Mucosa of gallbladder (tissue), 1 donor: Measurements from ENCODE around the gene MBD3L1. TPM values are rescaled to one million over a fixed set of nuclear protein-coding genes. Genes with fewer than 3 reads are reported as not detected.

Source experiments
- DNase-seq: peaks from one replicate; pipeline ENCODE4 v3.0.0-alpha.2; 2020; ENCODE audit warnings: low spot score
- total RNA-seq: library from RNA; stranded (reverse); gene quantifications from one replicate; pipeline ENCODE4 v1.2.1, GENCODE V29; 2021
- donor health status: DM: no; HTN: no; CAD: no.

MBD3L1 gene
- total RNA-seq, 1 donor from 2014 or later = not detected

GRCh38 chr19:8880868-8881488, 48.8 kb downstream of the MBD3L1 start:
- no peak for DNase-seq

DNA sequence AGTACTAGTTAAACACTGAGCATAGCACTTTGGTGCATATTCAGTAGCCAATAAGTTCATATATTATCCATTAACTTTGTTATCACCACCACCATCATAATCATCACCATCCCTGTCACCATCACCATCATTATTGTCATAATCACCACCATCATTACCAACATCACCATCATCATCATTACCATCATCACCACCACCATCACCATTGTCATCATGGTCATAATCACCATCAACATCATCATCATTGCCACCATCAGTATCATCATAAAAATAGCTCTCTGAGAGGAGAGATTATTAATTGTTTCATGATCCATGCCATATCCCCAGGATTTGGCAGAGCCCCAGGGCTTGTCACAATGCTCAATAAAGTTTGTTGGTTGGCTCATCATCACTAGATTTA, 49.3 kb downstream of the MBD3L1 start:
- DNase-seq = no peak

DNA sequence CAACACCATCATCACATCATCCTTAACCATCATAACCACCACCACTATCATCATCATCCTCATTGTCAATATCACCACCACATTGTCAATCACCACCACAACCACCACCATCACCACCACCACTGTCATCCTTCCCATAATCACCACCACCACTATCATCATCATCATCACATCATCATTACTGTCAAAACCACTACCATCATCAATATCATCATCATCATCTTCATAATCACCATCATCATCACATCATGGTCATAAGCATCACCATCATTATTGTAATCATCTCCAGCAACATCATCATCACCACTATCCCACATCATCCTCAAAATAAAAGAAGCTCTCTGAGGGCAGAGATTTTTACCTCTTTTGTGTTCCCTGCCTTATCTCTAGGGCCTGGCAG, 52.2 kb downstream of the MBD3L1 start:
- DNase-seq = no peak

GRCh38 chr19:8887364-8887763, 55.2 kb downstream of the MBD3L1 start:
- DNase-seq = no peak

DNA sequence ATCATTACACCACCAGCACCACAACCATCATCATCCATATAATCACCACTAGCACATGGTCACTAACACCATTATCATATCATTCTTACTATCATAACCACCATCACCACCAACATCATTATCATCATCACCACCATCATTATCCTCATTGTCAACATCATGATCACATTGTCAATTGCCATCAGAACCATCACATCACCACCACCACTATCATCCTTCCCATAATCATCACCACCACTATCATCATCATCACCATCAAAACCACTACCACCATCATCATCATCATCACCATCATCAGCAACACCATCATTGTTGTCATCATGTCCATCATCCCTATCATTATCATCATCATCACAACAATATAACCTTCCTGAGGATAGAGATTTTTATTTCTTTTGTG, 58.1 kb downstream of the MBD3L1 start:
- DNase-seq = no peak

Other genes starting within 250 kb of the MBD3L1 start
- gene ADAMTS10, start 221.7 kb upstream of the MBD3L1 start, total RNA-seq = 32.6 TPM
- gene NFILZ, start 201.7 kb upstream of the MBD3L1 start, total RNA-seq = not detected
- not detected for gene ACTL9, start 133.6 kb upstream of the MBD3L1 start, total RNA-seq
- gene OR2Z1, start 110.7 kb upstream of the MBD3L1 start, total RNA-seq = not detected
- 27.9 TPM for gene ZNF558, start 73 bp upstream of the MBD3L1 start, total RNA-seq
- 0.03 TPM for gene MUC16, start 178.0 kb downstream of the MBD3L1 start, total RNA-seq